ENCODE data around the gene SYNM. TPM values are rescaled to one million over a fixed set of nuclear protein-coding genes. Genes with fewer than 3 reads are reported as not detected.
"Not testable (repeated sequence)": the region's sequence is repeated elsewhere in the genome, so short reads cannot be mapped to it uniquely, and the experiment has no call there.

SYNM gene
- total RNA-seq, 2 donors from 2014 or later: 2.8 to 3.3 TPM

GRCh38 chr15:99074446-99074845 lies 30.4 kb upstream of the SYNM start:
- Mint-ChIP-seq H3K4me3 (no peak overlapping the region), H3K9me3 (no peaks in the 10 kb centered on the region), H3K27ac (no peak overlapping the region), H3K4me1 (ENCODE audit: low read depth) (peaks cover 5% of the 10 kb centered on the region), H3K27me3 (ENCODE audit: low read depth) (peaks cover 13% of the 10 kb centered on the region), H3K36me3 (ENCODE audit: insufficient read depth in 2 of 2) (no peaks in the 10 kb centered on the region)
- ATAC-seq (replicated peaks in 1 of 2) (no peak), DNase-seq (no peak)

- H3K4me3 Mint-ChIP-seq; DNase-seq; ATAC-seq (replicated peaks in 1 of 2); H3K36me3 Mint-ChIP-seq (ENCODE audit: insufficient read depth in 2 of 2); H3K4me1 Mint-ChIP-seq (ENCODE audit: low read depth); H3K9me3 Mint-ChIP-seq; H3K27ac Mint-ChIP-seq: not testable (repeated sequence)
- peaks cover 13% of the 10 kb centered on the region for H3K27me3 Mint-ChIP-seq (ENCODE audit: low read depth)
These were observed 29.7 kb upstream of the SYNM start for GRCh38 chr15:99075059-99075652.

DNA sequence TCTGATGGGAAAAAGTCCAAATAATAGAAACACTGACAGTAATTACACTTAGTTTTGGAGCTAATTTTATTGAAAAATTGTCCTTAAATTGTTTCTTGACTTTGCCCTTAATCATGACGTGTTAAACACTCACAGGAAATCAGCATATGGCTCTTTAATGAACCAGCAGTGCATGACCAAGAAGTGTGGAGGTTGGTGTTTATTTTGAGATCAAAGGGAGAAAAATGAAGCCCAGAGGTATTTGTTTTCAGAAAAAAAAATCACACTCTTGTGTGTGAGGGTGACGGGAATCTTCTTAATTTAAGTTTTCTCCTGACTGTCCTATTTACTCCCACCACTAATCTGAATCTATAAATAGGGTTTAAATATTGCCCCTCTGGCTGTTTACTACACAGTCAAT lies 28.8 kb upstream of the SYNM start:
- Mint-ChIP-seq H3K4me1 (ENCODE audit: low read depth) (peaks cover 5% of the 10 kb centered on the region), H3K27me3 (ENCODE audit: low read depth) (peaks cover 18% of the 10 kb centered on the region), H3K4me3 (peak overlapping the region; percentile 77 to 80), H3K9me3 (no peaks in the 10 kb centered on the region), H3K27ac (no peak overlapping the region), H3K36me3 (ENCODE audit: insufficient read depth in 2 of 2) (no peaks in the 10 kb centered on the region)
- no peak for ATAC-seq (replicated peaks in 1 of 2)
- DNase-seq: no peak

DNA sequence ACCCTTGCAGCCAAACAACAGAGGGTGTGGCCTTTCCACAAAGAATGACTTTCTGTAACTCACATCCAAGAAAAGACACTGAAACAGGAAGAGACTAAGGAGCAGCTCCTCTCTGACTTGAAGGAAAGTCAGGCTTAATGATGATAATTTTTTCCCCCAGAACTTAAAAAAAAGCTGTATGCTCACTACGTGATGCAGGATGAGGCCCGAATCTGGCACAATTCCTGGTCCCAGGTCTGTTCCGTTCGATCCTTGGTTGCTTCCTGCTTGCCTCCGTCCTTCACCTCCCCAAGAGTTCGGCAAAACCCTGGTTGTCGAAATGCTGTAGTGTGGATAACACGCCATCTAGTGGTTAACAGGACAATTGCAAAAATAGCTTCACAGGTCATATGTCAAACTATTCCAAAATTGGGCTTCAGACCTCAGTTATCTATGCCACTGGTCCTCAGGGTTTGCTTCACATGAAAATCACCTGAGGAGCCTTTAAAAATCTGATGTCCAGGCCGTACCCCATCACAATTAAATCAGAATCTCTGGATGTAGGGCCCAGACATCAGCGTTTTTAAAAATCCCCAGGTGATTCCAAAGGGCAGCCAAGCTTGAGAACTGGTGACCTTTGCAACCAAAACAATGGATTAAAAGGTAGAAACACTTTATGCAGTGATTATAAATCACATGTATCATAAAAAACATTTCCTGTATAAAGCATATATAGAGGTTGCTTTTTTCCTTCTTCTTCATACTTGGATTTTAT lies 28.1 kb upstream of the SYNM start:
- Mint-ChIP-seq H3K9me3 (no peaks in the 10 kb centered on the region), H3K27ac (peak overlapping the region; percentile 85), H3K27me3 (ENCODE audit: low read depth) (peaks cover 24% of the 10 kb centered on the region), H3K36me3 (ENCODE audit: insufficient read depth in 2 of 2) (no peaks in the 10 kb centered on the region), H3K4me1 (ENCODE audit: low read depth) (peaks cover 5% of the 10 kb centered on the region), H3K4me3 (peak overlapping the region; percentile 77 to 80)
- ATAC-seq (replicated peaks in 1 of 2) (peak; percentile 70 to 78), DNase-seq (peak; percentile 39 to 47)

GRCh38 chr15:99082798-99083197 lies 22.1 kb upstream of the SYNM start:
- DNase-seq (no peak), ATAC-seq (replicated peaks in 1 of 2) (no peak)
- H3K27ac Mint-ChIP-seq: no peak overlapping the region
- peaks cover 30% of the 10 kb centered on the region for H3K27me3 Mint-ChIP-seq (ENCODE audit: low read depth)
- no peaks in the 10 kb centered on the region for H3K36me3 Mint-ChIP-seq (ENCODE audit: insufficient read depth in 2 of 2)
- H3K4me3 Mint-ChIP-seq: no peak overlapping the region
- H3K9me3 Mint-ChIP-seq: no peaks in the 10 kb centered on the region
- H3K4me1 Mint-ChIP-seq (ENCODE audit: low read depth): no peaks in the 10 kb centered on the region

GRCh38 chr15:99084965-99085364 lies 19.9 kb upstream of the SYNM start:
- Mint-ChIP-seq H3K27me3 (ENCODE audit: low read depth) (peaks cover 20% of the 10 kb centered on the region), H3K36me3 (ENCODE audit: insufficient read depth in 2 of 2) (no peaks in the 10 kb centered on the region), H3K4me3 (no peak overlapping the region), H3K4me1 (ENCODE audit: low read depth) (peaks cover 3% of the 10 kb centered on the region), H3K9me3 (no peaks in the 10 kb centered on the region), H3K27ac (no peak overlapping the region)
- ATAC-seq (replicated peaks in 1 of 2) (no peak), DNase-seq (no peak)

DNA sequence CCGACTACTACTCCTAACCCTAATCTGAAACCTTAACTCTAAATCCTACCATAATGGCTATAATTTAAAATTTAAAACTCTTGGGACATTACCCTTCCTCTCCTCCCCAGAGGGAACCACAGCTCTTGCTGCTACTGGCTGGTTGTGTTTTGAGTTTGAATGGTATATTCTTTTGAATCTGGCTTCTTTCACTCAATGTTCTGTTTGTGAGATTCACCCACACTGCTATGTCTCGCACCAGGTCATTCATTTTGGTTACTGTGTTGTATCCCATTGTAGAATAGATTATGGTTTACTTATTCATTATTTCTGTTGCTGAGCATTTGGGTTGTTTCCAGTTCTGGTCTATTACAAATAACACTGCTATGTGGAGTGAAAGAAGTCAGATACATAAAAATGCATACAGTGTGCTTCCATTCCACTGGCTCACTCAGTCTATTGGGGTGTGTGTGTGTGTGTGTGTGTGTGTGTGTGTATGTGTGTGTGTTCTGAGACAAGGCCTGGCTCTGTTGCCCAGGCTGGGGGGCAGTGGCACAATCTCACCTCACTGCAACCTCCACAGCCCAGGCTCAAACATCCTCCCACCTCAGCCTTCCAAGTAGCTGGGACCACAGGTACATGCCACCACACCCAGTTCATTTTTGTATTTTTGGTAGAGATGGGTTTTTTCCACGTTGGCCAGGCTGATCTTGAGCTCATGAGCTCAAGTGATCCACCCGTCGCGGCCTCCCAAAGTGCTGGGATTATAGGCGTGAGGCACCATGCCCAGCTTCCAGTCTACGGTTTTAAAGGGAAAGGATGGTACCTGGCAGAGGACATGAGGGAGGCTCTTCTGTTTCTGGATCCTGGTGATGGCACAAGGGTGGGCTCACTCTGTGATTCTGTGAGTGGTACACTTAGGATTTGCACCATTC lies 19.2 kb upstream of the SYNM start:
- ATAC-seq (replicated peaks in 1 of 2): no peak
- DNase-seq: no peak
- Mint-ChIP-seq H3K4me3 (no peak overlapping the region), H3K9me3 (no peaks in the 10 kb centered on the region), H3K4me1 (ENCODE audit: low read depth) (peaks cover 10% of the 10 kb centered on the region), H3K36me3 (ENCODE audit: insufficient read depth in 2 of 2) (no peaks in the 10 kb centered on the region), H3K27ac (no peak overlapping the region), H3K27me3 (ENCODE audit: low read depth) (peaks cover 23% of the 10 kb centered on the region)

GRCh38 chr15:99086327-99086667 lies 18.6 kb upstream of the SYNM start:
- H3K36me3 Mint-ChIP-seq (ENCODE audit: insufficient read depth in 2 of 2): no peaks in the 10 kb centered on the region
- no peaks in the 10 kb centered on the region for H3K9me3 Mint-ChIP-seq
- no peak overlapping the region for H3K4me3 Mint-ChIP-seq
- H3K4me1 Mint-ChIP-seq (ENCODE audit: low read depth): peaks cover 11% of the 10 kb centered on the region
- H3K27ac Mint-ChIP-seq: no peak overlapping the region
- ATAC-seq (replicated peaks in 1 of 2) (no peak), DNase-seq (no peak)
- peaks cover 17% of the 10 kb centered on the region for H3K27me3 Mint-ChIP-seq (ENCODE audit: low read depth)

DNA sequence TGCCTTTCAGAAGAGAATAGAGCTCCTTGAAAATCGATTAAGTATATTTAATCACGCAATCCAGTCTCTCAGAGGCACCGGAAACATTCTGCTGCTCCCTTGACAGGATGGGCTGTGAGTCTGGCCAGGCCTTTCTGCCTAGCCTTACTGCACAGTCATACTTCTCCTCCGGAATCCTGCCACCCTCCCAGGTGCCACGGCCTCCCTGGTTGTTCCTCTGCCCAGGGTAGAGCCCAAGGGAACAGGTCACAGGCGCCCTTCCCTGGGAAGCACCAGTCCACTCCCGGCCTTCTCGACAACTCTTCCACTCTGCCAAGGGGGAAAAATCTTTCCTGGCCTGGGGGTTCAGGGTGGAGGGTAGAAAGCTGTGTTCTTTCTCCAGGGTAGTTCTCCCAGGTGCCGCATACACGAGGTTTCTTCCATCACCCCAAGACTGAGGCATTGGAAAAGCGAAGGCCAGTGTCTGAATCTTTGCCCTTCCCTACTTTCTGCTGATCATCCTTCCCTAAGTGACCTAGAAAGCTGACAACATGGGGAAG lies 17.4 kb upstream of the SYNM start:
- Mint-ChIP-seq H3K4me1 (ENCODE audit: low read depth) (peaks cover 11% of the 10 kb centered on the region), H3K27ac (no peak overlapping the region), H3K36me3 (ENCODE audit: insufficient read depth in 2 of 2) (no peaks in the 10 kb centered on the region), H3K27me3 (ENCODE audit: low read depth) (peaks cover 7% of the 10 kb centered on the region), H3K4me3 (no peak overlapping the region), H3K9me3 (no peaks in the 10 kb centered on the region)
- no peak for ATAC-seq (replicated peaks in 1 of 2)
- no peak for DNase-seq

GRCh38 chr15:99090011-99090699 lies 14.7 kb upstream of the SYNM start:
- H3K27ac Mint-ChIP-seq: no peak overlapping the region

GRCh38 chr15:99090938-99091337 lies 13.9 kb upstream of the SYNM start:
- no peak for DNase-seq
- no peak for ATAC-seq (replicated peaks in 1 of 2)
- Mint-ChIP-seq H3K27ac (no peak overlapping the region), H3K27me3 (ENCODE audit: low read depth) (peaks cover 13% of the 10 kb centered on the region), H3K36me3 (ENCODE audit: insufficient read depth in 2 of 2) (no peaks in the 10 kb centered on the region), H3K4me3 (no peak overlapping the region), H3K9me3 (no peaks in the 10 kb centered on the region), H3K4me1 (ENCODE audit: low read depth) (peaks cover 11% of the 10 kb centered on the region)

More at GRCh38 chr15:99090011-99090699, 14.7 kb upstream of the SYNM start:
- DNase-seq: no peak
- Mint-ChIP-seq H3K36me3 (ENCODE audit: insufficient read depth in 2 of 2) (no peaks in the 10 kb centered on the region), H3K9me3 (no peaks in the 10 kb centered on the region), H3K27me3 (ENCODE audit: low read depth) (peaks cover 13% of the 10 kb centered on the region), H3K4me1 (ENCODE audit: low read depth) (peaks cover 11% of the 10 kb centered on the region), H3K4me3 (peak overlapping the region in 1 of 2 donors; percentile 44)
- ATAC-seq (replicated peaks in 1 of 2): peak; percentile 46 to 65

DNA sequence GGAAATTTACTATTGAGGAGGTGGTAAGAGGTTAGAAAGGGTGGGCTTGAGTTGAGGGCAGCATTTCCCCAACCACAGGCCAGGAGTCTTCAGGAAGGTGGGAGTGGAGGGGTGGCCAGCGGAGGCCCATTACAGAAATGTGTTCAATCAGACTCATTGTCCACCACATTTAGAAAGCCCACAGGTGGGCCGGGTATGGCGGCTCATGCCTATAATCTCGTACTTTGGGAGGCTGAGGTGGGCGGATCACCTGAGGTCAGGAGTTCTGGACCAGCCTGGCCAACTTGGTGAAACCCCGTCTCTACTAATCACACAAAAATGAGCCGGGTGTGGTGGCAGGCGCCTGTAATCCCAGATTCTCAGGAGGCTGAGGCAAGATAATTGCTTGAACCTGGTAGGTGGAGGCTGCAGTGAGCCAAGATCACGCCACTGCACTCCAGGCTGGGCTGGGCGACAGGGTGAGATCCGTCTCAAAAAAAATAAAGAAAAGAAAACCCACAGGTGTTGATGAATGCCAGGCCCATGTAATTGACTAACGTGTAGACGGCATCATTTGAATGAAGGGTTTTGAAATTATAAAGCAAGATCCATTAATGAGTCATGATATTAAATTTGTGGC lies 12.2 kb upstream of the SYNM start:
- Mint-ChIP-seq H3K4me1 (ENCODE audit: low read depth) (peaks cover 11% of the 10 kb centered on the region), H3K9me3 (no peaks in the 10 kb centered on the region), H3K4me3 (no peak overlapping the region), H3K27ac (no peak overlapping the region), H3K27me3 (ENCODE audit: low read depth) (peaks cover 13% of the 10 kb centered on the region), H3K36me3 (ENCODE audit: insufficient read depth in 2 of 2) (no peaks in the 10 kb centered on the region)
- DNase-seq (no peak), ATAC-seq (replicated peaks in 1 of 2) (no peak)
